Activated T-helper 1 cell treated with anti-CD3 and anti-CD28 coated beads, Interleukin-2, amount 50 U/mL, for 16 hours (primary cell): ENCODE data around the gene MATK.

Experiments used
- DNase-seq, 2 donors: peaks; one replicate each; pipeline ENCODE4 v3.0.0-alpha.2; 2020; ENCODE audit warnings: low read depth in 1 of 2, low spot score in 1 of 2

Gene MATK, protein sequence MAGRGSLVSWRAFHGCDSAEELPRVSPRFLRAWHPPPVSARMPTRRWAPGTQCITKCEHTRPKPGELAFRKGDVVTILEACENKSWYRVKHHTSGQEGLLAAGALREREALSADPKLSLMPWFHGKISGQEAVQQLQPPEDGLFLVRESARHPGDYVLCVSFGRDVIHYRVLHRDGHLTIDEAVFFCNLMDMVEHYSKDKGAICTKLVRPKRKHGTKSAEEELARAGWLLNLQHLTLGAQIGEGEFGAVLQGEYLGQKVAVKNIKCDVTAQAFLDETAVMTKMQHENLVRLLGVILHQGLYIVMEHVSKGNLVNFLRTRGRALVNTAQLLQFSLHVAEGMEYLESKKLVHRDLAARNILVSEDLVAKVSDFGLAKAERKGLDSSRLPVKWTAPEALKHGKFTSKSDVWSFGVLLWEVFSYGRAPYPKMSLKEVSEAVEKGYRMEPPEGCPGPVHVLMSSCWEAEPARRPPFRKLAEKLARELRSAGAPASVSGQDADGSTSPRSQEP

DNA sequence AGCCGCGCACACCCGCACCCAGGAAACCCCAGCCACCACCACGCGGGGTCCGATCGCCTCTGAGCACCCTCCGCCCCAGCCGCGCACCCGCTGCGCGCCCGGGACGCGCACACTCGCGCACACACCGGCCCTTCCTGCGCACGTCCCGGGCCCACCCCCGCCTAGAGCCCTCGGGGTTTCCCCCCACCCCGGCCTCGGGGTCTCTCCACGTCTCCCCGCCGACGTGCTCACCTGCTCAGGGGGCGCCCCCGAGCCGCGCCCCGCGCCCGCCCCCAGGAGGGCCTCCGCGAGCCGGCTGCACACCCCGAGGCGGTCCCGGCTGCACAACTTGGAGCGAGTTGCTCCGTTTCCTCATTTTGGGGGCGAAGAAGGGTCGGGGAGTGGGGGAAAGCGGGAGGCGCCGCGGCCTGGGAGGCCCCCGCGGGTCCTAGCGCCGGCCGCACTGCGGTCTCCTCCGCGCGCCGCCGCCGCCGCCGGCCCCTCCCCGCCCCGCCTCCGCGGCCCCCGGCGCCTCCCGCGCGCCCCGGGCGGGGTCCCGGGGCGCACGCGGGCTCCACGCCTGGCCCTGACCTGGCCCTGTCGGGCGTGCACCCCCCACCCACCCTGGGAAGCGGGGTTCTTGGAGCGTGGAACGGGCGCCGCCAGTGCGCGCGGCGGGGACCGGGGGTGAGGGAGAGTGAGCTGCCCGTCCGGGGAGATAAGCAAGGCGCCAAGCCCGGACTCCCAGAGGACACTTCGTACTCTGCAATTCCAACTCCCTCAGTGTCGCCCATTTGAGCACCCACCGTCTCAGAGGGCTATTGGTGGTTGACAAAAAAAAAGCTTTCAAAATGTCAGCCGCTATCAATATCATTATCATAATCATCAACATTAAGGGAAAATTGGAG, at the start of gene MATK:
MATK (minus strand) TSS at position 444 of the 887 bp plus-strand sequence. CDS start 1,246 bp downstream, outside the sequence.
- DNase-seq: no peak

DNA sequence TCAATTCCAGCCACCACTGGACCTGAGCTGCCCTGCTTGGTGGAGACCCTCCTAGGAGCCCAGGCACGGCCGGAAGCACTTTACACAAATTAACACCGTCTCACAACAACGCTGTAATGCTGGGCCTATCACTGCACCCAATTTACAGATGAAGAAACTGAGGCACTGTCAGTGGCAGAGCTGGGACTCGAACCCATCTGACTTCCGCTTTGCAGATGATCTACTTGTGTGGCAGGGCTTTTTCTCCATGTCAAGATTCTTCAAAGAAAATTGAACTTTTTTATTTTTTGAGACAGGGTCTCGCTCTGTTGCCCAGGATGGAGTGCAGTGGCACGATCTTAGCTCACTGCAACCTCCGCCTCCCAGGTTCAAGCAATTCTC, 48.9 kb upstream of the MATK start:
- DNase-seq: no peak

DNA sequence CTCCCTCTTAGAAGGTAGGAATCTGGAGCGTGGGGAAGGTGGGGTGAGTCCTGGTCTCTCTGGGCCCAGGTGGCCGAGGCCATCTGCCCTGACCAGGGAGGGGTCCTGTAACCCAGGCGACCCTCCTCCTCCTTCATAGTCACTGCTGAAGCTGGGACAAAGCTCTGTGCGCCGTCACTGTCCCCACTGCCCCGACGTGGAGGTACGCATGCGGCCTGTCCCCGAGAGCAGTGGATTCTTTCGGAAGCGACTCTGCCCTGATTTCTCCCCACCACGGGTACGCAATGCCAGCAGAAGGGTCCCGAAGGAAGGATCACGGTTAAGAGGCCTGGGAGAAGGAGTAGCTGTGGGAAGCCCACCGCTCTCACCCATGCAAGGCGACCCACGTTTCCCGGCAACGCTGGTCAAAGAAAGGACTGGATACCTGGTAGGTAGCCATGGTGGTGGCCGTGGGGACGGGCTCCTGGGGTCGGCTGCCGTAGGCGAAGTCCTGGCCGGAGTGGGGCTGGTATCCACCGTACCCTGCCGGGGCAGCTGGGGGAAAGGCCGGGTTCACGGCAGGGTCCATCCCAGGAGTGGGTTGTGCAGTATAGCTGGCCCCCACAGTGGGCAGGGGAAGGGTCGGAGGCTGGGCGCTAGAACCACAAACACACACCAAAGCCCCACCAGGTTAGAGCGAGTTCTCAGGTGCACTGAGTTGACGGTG, 48.3 kb upstream of the MATK start:
- DNase-seq: no peak

DNA sequence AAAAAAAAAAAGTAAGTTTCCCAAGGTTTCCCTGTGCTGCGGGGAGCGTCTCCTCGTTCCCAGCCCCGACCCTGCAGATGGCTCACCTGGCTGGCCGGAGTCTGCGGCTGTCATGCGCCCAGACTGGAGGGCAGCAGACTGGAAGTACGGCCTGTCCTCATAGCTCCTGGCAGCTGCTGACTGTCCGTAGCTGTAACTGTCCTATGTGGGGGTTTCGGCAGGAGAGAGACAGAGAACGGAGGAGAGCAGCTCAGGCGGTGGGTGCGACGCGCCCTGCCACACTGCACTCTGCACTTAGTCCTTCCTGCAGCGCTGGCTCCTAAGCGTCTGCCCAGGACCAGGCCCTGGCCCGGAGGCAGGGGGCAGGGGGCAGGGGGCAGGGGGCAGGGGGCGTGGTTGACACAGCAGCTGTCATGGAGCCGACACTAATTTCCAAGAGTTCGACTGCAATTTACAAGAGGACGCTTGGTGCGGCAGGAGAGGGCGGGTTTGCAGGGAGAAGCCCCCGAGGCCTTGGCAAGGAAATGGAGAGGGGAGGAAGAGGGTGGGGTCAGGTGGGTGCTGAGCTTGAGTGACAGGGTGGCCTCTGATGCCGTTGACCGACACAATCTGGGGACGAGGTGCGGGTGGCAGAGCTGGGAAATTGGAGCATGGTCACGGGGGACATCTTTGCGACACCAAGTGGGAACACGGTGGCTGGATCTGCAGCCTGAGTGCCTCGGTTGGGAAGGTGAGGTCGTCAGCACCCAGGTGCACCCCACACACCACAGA, 47.6 kb upstream of the MATK start:
- DNase-seq: no peak

DNA sequence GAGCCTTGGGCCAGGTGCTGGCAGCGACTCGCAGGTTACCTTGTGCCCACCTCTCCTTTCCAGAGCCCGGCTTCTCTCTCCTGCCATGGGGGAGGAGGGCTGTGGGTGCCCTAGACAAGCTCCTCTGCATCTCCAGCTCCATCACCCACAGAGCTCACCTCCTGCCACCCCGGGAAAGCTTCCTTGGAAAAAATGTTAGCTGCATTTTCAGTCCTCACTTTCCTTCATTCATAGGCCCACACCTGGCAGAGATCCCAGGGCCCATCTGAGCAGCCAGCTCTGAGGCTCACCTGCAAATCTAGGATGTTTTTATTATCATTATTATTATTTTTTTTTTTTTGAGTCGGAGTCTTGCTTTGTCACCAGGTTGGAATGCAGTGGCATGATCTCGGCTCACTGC, 45.8 kb upstream of the MATK start:
- DNase-seq: no peak

DNA sequence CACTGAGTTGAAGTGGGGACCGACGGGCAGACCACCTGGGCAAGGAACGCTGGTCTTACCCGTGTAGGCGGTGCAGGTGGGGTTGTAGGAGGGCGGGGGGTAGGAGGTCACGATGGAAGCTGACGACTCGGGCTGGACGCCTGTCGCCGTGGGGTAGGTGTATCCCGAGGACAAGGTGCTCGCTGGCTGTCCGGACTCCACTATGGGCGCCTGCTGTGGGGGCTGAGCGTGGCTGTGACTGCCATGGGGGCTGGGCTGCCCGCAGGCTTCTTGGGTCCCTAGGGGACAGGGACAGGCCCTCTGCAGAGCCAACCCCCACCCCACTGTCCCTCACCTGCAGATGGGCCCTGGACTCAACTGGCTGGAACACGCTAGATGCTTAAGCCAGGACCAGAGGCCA, 45.4 kb upstream of the MATK start:
- DNase-seq: no peak

DNA sequence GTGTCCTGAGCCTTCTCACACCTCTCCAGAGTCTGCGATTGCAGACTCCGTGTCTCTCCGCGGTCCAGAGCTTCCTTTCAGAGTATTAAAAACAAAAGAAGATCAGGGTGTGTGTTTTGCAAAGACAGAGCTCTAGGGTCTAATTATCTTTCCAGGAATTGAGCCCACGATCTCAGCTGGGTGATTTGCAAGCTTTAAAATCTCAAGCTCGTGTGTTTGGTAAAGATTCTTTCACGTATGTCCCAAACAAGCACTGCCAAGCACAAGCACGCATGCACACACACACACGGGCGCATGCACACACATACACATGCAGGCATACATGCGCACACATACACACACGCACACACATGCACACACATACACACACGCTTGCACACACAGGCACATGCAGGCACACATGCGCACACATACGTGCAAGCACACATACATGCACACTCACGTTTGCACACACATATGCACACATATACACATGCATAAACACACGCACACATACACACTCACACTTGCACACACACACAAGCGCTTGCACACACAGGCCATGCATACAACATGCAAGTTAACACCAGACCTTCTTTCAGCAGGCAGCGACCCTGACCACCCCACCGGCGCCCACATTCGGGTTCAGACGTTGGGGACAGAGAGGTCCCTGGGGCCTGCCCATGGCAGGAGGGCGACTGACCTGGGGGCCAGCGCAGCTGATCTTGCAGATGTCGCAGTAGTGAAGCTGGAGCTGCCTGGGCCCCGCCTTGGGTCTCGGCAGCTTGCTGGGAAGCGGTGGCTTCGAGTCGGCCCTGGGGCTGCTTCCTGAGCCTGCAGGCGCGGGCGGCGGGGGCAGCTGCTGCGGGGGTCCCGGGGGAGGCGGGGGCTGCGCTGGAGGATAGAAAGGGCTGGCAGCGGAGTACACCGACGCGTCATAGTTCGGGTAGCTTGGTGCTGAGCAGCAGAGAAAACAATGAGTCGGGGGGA, 44.7 kb upstream of the MATK start:
- DNase-seq: no peak

DNA sequence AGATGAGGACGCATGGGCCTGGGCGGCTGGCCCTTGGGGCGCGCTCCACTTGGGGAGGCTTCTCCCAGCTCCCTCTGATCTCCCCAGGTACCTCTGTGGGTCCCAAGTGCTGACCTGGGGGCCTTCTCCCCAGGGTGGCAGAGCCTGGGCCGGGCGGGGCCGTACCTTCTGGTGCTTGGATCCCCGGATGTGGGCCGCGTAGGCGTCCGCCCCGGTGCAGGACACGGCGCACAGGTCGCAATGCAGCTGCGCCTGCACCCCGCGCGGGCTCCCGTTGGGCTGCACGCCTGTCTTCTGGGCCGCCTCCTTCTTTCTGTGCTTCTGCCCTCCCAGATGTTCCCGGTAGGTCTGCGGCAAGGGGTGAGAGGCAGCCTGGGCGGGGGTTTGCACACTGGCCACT, 41.1 kb upstream of the MATK start:
- no peak for DNase-seq

DNA sequence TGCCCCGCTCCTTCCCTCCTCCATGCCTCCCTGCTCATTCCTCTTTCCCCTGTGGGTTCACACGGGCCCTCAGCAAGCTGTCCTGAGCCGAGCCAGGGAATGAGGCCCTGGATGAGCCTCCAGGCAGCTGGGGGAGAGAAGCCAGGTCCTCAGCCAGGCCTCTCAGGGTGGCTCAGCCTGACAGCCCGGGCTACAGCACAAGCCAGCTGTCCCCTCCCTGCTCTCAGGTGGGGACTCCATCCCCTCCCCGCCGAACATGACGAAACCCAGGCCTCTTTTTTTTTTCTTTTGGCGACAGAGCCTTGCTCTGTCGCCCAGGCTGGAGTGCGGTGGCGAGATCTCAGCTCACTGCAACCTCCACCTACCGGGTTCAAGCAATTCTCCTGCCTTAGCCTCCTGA, 40.0 kb upstream of the MATK start:
- DNase-seq: no peak

DNA sequence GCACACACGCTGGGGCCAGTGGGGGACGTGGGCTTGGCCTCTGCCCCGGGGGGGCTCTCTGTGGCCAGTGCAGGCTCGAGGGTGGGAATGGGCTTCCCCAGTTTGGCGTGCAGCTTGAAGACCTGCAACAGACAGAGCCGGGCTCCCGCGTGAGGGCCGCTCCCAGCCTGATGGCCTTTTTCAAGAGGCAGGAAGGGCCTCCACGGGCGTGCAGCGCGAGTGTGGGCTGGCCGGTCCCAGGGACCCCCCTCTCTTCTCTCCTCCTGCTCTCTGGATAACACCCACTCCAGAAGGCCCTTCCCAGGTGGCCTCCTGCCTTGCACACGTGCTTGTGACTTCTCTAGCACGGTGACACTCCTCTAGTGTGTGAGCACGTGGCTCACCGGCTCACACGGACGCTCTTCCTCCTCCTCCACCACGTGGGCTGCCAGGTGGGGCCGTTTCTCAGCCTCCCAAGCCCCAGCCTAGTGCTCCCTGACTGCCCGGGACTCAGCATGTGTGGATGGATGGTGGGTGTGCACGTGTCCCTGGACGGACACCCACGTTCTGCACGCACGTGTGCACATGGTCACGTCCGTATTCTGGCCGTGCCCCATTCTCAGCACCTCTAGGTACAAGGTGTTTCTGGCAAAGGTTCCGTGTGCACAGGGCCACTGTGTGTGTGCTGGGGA, 39.2 kb upstream of the MATK start:
- DNase-seq: no peak

DNA sequence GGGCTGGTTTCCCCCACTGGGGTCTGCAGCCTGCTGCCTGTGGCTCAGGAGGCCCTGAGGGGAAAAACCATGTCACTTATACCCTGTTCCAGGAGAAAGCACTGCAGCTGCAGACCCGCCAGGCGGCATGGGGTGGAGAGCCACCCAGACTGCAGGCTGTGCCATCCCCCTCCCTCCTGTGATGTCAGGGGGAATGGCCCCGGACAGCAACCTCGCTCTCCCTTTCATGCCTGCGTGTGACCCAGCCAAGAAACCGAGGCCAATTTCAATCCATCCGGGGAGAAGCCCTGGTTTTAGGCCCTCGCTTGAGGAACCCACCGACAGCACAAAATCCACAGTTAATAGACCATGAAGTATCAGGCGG, 37.2 kb upstream of the MATK start:
- DNase-seq: no peak

DNA sequence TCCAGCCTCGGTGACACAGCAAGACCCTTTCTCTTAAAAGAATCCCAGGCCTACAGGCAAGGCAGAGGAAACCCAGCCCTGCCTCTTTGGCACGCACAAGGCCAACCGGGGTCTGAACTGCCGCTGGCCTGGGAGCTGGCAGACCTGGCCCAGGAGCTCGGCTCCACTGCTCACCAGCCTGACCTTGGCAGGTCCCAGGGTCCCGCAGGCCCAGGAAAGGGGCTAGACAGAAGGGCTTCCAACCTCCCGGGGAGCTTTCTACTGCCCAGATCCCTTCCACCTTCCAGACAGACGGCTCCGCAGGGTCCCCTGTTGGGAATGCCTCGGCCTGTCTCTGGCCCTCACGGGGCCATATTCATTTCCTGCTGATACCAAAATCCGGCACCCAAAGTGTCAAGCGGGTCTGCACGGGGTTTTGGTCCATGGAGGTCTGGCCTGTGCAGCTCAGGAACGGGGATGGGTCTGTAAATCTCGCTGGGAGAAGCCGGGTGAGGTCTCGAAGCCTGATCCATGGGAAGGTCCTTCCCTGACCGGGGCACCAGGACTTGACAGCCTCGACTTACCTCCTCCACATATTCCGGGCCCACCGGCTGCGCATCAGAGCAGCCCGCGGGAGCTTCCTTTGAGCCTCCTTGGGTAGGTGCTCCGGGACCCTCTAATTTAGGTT, 36.6 kb upstream of the MATK start:
- no peak for DNase-seq

DNA sequence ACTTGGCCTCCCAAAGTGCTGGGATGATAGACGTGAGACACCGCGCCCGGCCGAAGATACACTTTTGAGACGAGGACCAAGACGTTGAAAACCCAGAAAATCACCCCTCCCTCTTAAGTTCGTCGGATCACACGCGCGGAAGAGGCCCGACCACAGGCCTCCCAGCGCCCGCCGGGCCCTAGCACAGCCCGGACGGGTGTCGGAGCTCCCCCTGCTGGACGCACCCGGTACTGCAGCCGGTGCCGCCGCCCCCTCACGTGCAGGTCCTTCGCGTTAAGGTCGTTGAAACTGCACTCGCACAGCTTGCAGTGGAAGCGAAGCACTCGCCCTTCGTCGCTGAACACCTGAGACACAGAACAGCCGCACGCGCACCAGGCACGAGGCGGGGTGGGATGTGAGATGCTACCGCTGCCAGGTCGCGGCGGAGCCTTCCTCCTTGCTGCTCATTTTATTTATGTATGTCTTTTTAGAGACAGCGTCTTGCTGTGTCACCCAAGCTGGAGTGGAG, 35.7 kb upstream of the MATK start:
- peak; percentile 85 to 94 for DNase-seq

DNA sequence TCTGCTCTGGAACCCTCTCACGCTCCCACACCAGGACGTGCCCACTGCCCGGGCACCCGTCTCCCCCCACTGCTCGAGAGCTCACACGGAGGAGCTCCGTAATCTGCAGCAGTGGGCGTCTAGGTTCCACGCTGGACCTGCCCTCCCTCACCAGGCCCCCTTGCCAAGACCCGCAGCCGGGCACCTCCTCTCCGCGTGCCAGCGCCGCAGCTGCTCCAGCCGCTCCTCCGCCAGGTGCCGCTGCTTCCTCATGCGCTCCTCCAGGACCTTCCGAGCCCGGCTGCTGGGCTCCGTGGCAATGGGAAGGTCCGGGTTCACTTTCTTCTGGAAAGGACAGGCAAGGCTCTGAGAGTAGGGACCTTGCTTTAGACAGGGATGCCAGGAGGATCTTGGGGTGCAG, 35.0 kb upstream of the MATK start:
- no peak for DNase-seq

DNA sequence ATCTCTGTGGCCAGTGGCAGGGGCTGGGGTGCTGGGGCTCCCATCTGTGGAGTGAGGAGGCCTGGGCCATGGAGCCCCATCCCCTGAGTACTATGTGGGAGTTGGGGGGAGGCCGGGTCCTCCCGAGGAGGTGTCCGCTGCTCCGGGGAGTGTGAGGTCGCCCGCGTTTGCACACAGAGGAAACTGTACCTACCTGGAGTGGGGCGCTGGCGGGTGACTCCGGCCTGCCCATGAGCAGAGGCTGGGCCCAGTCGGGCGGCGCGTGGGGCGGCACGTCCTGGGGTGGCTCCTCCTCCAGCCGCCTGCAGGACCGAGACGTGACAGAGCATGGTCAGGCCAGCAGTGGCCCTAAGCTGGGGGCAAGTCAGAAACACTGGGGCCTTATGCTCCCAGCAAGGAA, 33.8 kb upstream of the MATK start:
- DNase-seq: no peak

DNA sequence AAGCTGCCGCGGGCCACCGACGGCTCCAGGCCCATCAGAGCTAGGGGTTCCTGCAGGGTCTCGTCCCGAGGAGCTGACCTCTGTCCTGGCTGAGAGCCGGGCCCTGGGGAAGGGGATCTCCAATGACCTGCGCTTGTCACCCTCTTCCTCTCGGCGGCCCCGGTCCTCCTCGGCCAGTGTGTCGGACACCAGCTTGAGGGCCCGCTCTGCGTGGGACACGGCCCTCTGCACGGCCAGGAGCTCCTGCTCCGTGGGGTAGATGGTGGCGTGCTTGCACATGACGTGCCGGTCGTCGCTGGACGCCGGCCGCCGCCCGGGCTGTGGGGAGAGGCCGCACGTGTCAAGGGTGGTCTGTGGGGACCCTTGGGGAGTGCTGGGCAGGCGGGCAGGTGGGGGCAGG, 32.7 kb upstream of the MATK start:
- DNase-seq: no peak

DNA sequence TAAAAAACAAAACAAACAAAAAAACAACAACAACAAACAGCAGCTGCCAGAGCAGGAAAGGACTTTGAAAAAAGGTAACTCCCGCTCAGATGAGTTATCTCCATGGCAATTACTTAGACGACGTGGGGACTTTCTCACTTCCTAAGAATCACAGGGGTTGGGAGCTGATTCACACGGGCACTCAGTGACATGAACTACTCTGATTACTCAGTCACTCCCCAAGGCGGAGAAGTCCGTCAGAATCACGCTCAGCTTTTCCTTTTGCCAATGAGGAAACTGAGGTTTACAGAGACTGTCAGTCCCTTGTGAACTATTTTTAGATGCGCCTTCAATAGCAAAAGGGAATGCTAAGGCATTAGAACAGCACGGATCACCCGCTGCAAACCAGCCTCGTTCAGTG, 32.3 kb upstream of the MATK start:
- no peak for DNase-seq

DNA sequence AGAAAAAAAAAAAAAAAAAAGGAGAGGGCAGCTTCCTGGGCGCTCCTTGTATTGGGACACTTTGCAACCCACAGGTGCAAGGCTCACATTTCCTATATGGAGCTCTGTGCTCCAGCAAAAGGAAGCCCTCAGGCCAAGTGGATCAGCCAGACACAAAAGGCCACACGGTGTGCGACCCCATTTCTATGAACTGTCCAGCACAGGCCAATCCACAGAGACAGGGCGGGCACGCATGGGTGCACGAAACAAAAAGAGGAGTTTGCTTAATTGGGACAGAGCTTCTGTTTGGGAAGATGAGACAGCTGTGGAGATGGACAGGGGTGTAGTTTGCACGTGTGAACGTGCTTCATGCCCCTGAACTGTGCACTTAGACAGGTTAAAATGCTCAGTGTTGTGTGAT, 31.6 kb upstream of the MATK start:
- DNase-seq: no peak
